ENCODE data around the gene ITGA2B. TPM values are rescaled to one million over a fixed set of nuclear protein-coding genes. Genes with fewer than 3 reads are reported as not detected.
A peak's percentile ranks its signal among the peaks of the same experiment; 100 is the strongest.

The ITGA2B gene
- total and polyA plus RNA-seq, 2 of the 4 experiments (the other 2 are of a cell fraction), result under 0.01 to 0.26 TPM

DNA sequence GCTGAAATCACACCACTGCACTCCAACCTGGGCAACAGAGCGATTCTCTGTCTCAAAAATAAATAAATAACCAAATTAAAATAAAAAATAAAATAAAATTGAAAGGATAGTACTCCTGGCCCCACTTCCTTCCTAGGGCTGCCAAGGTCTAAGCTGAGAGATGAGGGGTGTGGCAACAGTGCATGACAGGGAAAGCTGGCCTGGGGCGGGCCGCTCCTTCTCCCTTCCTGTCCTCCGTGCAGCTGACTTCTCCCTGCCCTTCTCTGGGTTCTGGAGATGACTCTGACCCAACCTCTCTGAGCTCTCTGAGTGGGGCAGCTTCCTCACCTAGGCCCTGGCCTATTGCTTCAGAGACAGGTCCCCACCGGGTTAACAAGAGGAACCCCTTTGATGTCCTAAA lies 56.1 kb downstream of the ITGA2B start:
- Histone ChIP-seq H3K14ac (replicated peaks; ENCODE audit: low read depth, low read length) (no peak overlapping the region), H2AFZ (replicated peaks; ENCODE audit: low read length, poor library complexity) (peak overlapping the region; percentile 5), H3K18ac (ENCODE audit: low read depth, low read length) (no peak overlapping the region), H2BK120ac (ENCODE audit: low read depth, low read length) (no peak overlapping the region), H4K8ac (ENCODE audit: low read depth in 2 of 2, low read length in 2 of 2) (no peak overlapping the region), H2BK15ac (ENCODE audit: low read depth, low read length) (no peak overlapping the region), H3K4me3 (ENCODE audit: insufficient read depth, low read depth, low read length) (no peak overlapping the region), H3K36me3 (ENCODE audit: control insufficient read depth, insufficient read depth, low read length) (no peaks in the 10 kb centered on the region), H4K5ac (ENCODE audit: low read depth, low read length) (no peak overlapping the region), H3K4me2 (ENCODE audit: low read depth, low read length) (no peak overlapping the region), H3K27me3 (ENCODE audit: control insufficient read depth, insufficient read depth, low read length) (peaks cover 13% of the 10 kb centered on the region; the same call in 1 of the 2 replicates), H3K9ac (ENCODE audit: low read depth, low read length) (no peak overlapping the region), H3K23ac (ENCODE audit: low read depth, low read length) (no peak overlapping the region), H4K20me1 (ENCODE audit: insufficient read depth, low read length) (no peaks in the 10 kb centered on the region), H2AK5ac (ENCODE audit: low read depth, low read length) (no peak overlapping the region), H4K91ac (ENCODE audit: insufficient read depth, low read depth, low read length) (no peak overlapping the region), H3K79me1 (ENCODE audit: low read depth in 1 of 2, low read length in 2 of 2) (no peaks in the 10 kb centered on the region), H2BK5ac (ENCODE audit: low read depth, low read length, poor library complexity, severe bottlenecking) (no peak overlapping the region), H2BK20ac (ENCODE audit: low read depth, low read length) (no peak overlapping the region), H3K56ac (ENCODE audit: extremely low read depth, insufficient read depth, low read length) (no peak overlapping the region), H3K4me1 (ENCODE audit: control insufficient read depth, insufficient read depth, low read length) (peaks cover 1% of the 10 kb centered on the region; the same call in 1 of the 2 replicates), H3K9me1 (ENCODE audit: insufficient read depth, low read length) (0 out of 2 replicates have a peak, but pooled peaks cover 4% of the 10 kb centered on the region), H3K9me3 (ENCODE audit: control insufficient read depth, insufficient read depth, low read length) (no peaks in the 10 kb centered on the region), H3K27ac (ENCODE audit: insufficient read depth, low read length) (no peak overlapping the region), H3K4ac (ENCODE audit: low read depth, low read length) (no peak overlapping the region), H2AK9ac (replicated peaks; ENCODE audit: low read depth, low read length, poor library complexity) (no peak overlapping the region)
- no TSS peak for BruUV-seq (replicated peaks)
- 67% methylated on average over 3 of the region's 5 CpGs; no CpG with 5 or more reads in 1 of the 2 experiments for WGBS, 2 experiments (ENCODE audit: extremely low coverage in 2 of 2, insufficient read length in 1 of 2)
- in situ Hi-C loops (cut with MboI; ENCODE audit: low sequenced_read_pairs), result no loop called here
- DNase-seq (no peak), ATAC-seq (ENCODE audit: low read depth) (no peak)
- TF ChIP-seq CEBPB (IDR thresholded peaks at IDR 0.05; ENCODE audit: low read depth, low read length) (no peak), CHD1 (IDR thresholded peaks at IDR 0.05; ENCODE audit: low read depth, low read length) (no peak), RCOR1 (IDR thresholded peaks at IDR 0.05; ENCODE audit: insufficient replicate concordance, low read length) (no peak), ELK1 (IDR thresholded peaks at IDR 0.05; ENCODE audit: borderline replicate concordance, low read depth, low read length) (no peak), SMC3 (IDR thresholded peaks at IDR 0.05; ENCODE audit: low read depth, low read length) (no peak), FOS (IDR thresholded peaks at IDR 0.05; ENCODE audit: low read depth, low read length) (no peak), MAFK (IDR thresholded peaks at IDR 0.05; ENCODE audit: low read depth, low read length) (no peak), POLR2A (IDR thresholded peaks at IDR 0.05; ENCODE audit: low read depth, low read length) (no peak), BHLHE40 (IDR thresholded peaks at IDR 0.05; ENCODE audit: low read depth, low read length) (no peak), MAZ (IDR thresholded peaks at IDR 0.05; ENCODE audit: borderline replicate concordance, low read depth, low read length) (no peak), RFX5 (IDR thresholded peaks at IDR 0.05; ENCODE audit: low read depth, low read length) (no peak), NFE2L2 (IDR thresholded peaks at IDR 0.05; ENCODE audit: low read depth, low read length) (no peak), RAD21 (IDR thresholded peaks at IDR 0.05; ENCODE audit: low read length) (no peak)
- TF ChIP-seq, protein P1, sequence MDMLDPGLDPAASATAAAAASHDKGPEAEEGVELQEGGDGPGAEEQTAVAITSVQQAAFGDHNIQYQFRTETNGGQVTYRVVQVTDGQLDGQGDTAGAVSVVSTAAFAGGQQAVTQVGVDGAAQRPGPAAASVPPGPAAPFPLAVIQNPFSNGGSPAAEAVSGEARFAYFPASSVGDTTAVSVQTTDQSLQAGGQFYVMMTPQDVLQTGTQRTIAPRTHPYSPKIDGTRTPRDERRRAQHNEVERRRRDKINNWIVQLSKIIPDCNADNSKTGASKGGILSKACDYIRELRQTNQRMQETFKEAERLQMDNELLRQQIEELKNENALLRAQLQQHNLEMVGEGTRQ (IDR thresholded peaks at IDR 0.05; ENCODE audit: low read depth, low read length), result no peak
- dilution Hi-C loops (cut with HindIII; ENCODE audit: low sequenced_read_pairs, unreplicated experiment), result no loop called here
- POLR2A ChIA-PET (ENCODE audit: unreplicated experiment), result no interaction called here
- intact Hi-C loops (cut with micrococcal nuclease), result no loop called here
- CTCF ChIA-PET, result interaction anchor here (0.6 to 1.1 kb wide), 2 partner anchors 12 to 132 kb away, joined by 3 to 4 read pairs; no protein-coding TSS in a partner anchor
